GM12892 (cell line): ENCODE results near the gene PKP3.

Experiments
- POLR2A ChIP-seq: IDR thresholded peaks from 2 replicates; pipeline ENCODE4 v1.6.1; 2011; ENCODE audit warnings: low read depth, low read length, control low read depth
- POLR2AphosphoS5 ChIP-seq: IDR thresholded peaks from 2 replicates; pipeline ENCODE4 v1.6.1; 2011; ENCODE audit warnings: low read depth, low read length, control low read depth
- TAF1 ChIP-seq: IDR thresholded peaks from 2 replicates; pipeline ENCODE4 v1.6.1; 2011; ENCODE audit warnings: low read depth, mild to moderate bottlenecking, control low read depth, low read length, borderline replicate concordance

DNA sequence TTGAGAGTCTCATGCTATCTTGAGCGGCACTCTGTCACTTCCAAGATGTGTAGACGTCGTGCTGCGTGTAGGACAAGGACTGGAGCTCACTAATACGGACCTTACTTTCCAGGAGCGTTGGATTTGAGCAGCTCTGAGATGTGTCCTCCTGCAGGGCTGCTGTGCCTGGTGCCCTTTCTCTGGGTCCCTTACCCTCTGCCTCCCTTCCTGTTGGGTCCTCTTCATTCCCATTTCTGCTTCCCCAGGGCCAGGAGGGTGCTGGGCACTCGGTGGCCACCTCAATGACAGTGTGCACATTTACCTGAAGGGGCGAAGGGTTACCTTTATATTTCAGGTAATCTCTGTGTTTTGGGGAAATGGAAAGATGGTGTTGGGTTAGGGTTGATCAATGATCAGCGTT is 60.0 kb downstream of the PKP3 start:
- TF ChIP-seq POLR2A (no peak), TAF1 (no peak), POLR2AphosphoS5 (no peak)
